Measurements from ENCODE around the gene WBP2. TPM values are rescaled to one million over a fixed set of nuclear protein-coding genes. Genes with fewer than 3 reads are reported as not detected.

The WBP2 gene
- total and polyA plus RNA-seq, 2 of the 13 experiments (the other 11 are each of a cell fraction or from before 2014, with no cell fraction given): 29.2 to 29.5 TPM

DNA sequence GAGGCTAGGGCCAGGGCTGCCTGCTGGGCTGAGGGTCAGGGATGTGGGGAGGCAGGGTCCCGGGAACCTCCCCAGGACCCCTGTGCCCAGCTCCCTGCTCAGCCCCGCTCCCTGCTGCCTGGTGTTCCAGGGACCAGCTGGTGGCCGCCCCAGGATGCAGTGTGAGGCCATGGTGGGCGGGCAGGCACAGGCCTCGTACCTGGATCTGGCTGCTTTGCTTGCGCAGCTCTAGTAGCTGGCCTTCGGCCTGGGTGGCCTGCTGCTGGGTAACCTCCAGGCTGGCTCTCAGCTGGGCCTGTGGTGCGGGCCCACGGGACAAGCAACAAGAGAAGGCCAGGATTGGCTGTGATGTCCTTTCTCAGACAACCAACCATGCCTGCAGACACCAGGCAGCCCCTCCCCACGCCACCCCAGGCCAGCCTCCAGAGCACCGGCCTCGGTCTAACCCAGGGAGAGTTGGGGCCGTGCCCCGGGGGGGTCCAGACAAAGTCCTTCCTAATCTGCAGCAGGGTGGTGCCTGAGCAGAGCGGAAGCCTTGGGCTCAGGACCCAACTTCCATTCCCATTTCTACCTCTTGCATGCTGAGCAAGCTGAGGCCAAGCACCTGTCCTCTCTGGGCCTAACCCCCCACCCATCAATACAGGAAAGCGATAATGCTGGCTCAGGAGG lies 37.6 kb upstream of the WBP2 start (continued):
- no peak for TF ChIP-seq RNF2 (conservative IDR thresholded peaks at IDR 0.05; ENCODE audit: low read depth)
- TF ChIP-seq SP4 (CRISPR knock-in tag; IDR thresholded peaks at IDR 0.05): peak; percentile 10; the same call in 1 of the 2 replicates
- TF ChIP-seq, protein P1, sequence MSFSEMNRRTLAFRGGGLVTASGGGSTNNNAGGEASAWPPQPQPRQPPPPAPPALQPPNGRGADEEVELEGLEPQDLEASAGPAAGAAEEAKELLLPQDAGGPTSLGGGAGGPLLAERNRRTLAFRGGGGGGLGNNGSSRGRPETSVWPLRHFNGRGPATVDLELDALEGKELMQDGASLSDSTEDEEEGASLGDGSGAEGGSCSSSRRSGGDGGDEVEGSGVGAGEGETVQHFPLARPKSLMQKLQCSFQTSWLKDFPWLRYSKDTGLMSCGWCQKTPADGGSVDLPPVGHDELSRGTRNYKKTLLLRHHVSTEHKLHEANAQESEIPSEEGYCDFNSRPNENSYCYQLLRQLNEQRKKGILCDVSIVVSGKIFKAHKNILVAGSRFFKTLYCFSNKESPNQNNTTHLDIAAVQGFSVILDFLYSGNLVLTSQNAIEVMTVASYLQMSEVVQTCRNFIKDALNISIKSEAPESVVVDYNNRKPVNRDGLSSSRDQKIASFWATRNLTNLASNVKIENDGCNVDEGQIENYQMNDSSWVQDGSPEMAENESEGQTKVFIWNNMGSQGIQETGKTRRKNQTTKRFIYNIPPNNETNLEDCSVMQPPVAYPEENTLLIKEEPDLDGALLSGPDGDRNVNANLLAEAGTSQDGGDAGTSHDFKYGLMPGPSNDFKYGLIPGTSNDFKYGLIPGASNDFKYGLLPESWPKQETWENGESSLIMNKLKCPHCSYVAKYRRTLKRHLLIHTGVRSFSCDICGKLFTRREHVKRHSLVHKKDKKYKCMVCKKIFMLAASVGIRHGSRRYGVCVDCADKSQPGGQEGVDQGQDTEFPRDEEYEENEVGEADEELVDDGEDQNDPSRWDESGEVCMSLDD (CRISPR knock-in tag; IDR thresholded peaks at IDR 0.05; ENCODE audit: borderline replicate concordance): 0 out of 2 replicates have a peak, but pooled peaks have one; percentile 44
- no peak; the same call in 1 of the 2 replicates for TF ChIP-seq MAF1 (CRISPR knock-in tag; IDR thresholded peaks at IDR 0.05; ENCODE audit: borderline replicate concordance)
- TF ChIP-seq, protein P2, sequence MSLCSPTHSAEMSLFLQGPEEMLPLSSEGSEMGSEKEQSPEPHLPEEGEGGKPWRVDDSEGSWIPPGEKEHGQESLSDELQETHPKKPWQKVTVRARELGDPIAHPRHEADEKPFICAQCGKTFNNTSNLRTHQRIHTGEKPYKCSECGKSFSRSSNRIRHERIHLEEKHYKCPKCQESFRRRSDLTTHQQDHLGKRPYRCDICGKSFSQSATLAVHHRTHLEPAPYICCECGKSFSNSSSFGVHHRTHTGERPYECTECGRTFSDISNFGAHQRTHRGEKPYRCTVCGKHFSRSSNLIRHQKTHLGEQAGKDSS (CRISPR knock-in tag; IDR thresholded peaks at IDR 0.05; ENCODE audit: borderline replicate concordance, low read depth): no peak
- TF ChIP-seq TCF7 (IDR thresholded peaks at IDR 0.05; ENCODE audit: low read depth): no peak
- TF ChIP-seq ZBTB7B (CRISPR knock-in tag; IDR thresholded peaks at IDR 0.05): peak; percentile 35; the same call in 1 of the 2 replicates
- TF ChIP-seq CBX2 (IDR thresholded peaks at IDR 0.05; ENCODE audit: low read depth, low read length): no peak
- TF ChIP-seq CBX2 (CRISPR knock-in tag; IDR thresholded peaks at IDR 0.05; ENCODE audit: low read depth): no peak
- TF ChIP-seq RELA (CRISPR knock-in tag; IDR thresholded peaks at IDR 0.05): 0 out of 2 replicates have a peak, but pooled peaks have one; percentile 29
- TF ChIP-seq, protein P3, sequence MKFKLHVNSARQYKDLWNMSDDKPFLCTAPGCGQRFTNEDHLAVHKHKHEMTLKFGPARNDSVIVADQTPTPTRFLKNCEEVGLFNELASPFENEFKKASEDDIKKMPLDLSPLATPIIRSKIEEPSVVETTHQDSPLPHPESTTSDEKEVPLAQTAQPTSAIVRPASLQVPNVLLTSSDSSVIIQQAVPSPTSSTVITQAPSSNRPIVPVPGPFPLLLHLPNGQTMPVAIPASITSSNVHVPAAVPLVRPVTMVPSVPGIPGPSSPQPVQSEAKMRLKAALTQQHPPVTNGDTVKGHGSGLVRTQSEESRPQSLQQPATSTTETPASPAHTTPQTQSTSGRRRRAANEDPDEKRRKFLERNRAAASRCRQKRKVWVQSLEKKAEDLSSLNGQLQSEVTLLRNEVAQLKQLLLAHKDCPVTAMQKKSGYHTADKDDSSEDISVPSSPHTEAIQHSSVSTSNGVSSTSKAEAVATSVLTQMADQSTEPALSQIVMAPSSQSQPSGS (CRISPR knock-in tag; IDR thresholded peaks at IDR 0.05): 0 out of 2 replicates have a peak, but pooled peaks have one; percentile 39
- 0 out of 2 replicates have a peak, but pooled peaks have one; percentile 46 for TF ChIP-seq ZNF570 (CRISPR knock-in tag; IDR thresholded peaks at IDR 0.05; ENCODE audit: borderline replicate concordance)
- TF ChIP-seq EED (CRISPR knock-in tag; IDR thresholded peaks at IDR 0.05): 0 out of 2 replicates have a peak, but pooled peaks have one; percentile 27
- no peak for TF ChIP-seq REPIN1 (CRISPR knock-in tag; IDR thresholded peaks at IDR 0.05; ENCODE audit: borderline replicate concordance, low read depth)
- TF ChIP-seq, protein P4, sequence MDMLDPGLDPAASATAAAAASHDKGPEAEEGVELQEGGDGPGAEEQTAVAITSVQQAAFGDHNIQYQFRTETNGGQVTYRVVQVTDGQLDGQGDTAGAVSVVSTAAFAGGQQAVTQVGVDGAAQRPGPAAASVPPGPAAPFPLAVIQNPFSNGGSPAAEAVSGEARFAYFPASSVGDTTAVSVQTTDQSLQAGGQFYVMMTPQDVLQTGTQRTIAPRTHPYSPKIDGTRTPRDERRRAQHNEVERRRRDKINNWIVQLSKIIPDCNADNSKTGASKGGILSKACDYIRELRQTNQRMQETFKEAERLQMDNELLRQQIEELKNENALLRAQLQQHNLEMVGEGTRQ (IDR thresholded peaks at IDR 0.05; ENCODE audit: low read depth, low read length): no peak
- TF ChIP-seq, protein P4 (CRISPR knock-in tag; IDR thresholded peaks at IDR 0.05; ENCODE audit: borderline replicate concordance): no peak
- TF ChIP-seq MED13 (CRISPR knock-in tag; IDR thresholded peaks at IDR 0.05): 0 out of 2 replicates have a peak, but pooled peaks have one; percentile 36
- TF ChIP-seq ZNF879 (CRISPR knock-in tag; IDR thresholded peaks at IDR 0.05): 0 out of 2 replicates have a peak, but pooled peaks have one; percentile 78
- TF ChIP-seq ZNF644 (CRISPR knock-in tag; IDR thresholded peaks at IDR 0.05; ENCODE audit: low read depth): no peak
- TF ChIP-seq, protein P5, sequence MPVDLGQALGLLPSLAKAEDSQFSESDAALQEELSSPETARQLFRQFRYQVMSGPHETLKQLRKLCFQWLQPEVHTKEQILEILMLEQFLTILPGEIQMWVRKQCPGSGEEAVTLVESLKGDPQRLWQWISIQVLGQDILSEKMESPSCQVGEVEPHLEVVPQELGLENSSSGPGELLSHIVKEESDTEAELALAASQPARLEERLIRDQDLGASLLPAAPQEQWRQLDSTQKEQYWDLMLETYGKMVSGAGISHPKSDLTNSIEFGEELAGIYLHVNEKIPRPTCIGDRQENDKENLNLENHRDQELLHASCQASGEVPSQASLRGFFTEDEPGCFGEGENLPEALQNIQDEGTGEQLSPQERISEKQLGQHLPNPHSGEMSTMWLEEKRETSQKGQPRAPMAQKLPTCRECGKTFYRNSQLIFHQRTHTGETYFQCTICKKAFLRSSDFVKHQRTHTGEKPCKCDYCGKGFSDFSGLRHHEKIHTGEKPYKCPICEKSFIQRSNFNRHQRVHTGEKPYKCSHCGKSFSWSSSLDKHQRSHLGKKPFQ (CRISPR knock-in tag; IDR thresholded peaks at IDR 0.05; ENCODE audit: insufficient replicate concordance): no peak
- TF ChIP-seq ZNF329 (CRISPR knock-in tag; IDR thresholded peaks at IDR 0.05; ENCODE audit: low read depth): no peak

All from HepG2 (cell line).